Neural crest cell (in vitro differentiated cells): ENCODE data around the gene PSORS1C1. TPM values are rescaled to one million over a fixed set of nuclear protein-coding genes. Genes with fewer than 3 reads are reported as not detected.
"Not testable (repeated sequence)": the region's sequence is repeated elsewhere in the genome, so short reads cannot be mapped to it uniquely, and the experiment has no call there.

Experiments used
- DNase-seq: peaks from one replicate; pipeline ENCODE4 v3.0.0; 2021; ENCODE audit warnings: low read depth, mixed read lengths, low spot score
- H3K27ac Mint-ChIP-seq: one replicate; pipeline ENCODE4 v1.8.0; 2021; ENCODE audit warnings: mild to moderate bottlenecking, mixed read lengths; ENCODE audit not compliant: unreplicated experiment
- H3K27me3 Mint-ChIP-seq: 2 replicates; pipeline ENCODE4 v1.8.0; 2021; ENCODE audit warnings: low read depth, mild to moderate bottlenecking, mixed read lengths
- H3K36me3 Mint-ChIP-seq: 2 replicates; pipeline ENCODE4 v1.8.0; 2021; ENCODE audit warnings: low read depth, mild to moderate bottlenecking, mixed read lengths
- H3K4me1 Mint-ChIP-seq: 2 replicates; pipeline ENCODE4 v1.8.0; 2021; ENCODE audit warnings: mixed read lengths
- H3K4me3 Mint-ChIP-seq: one replicate; pipeline ENCODE4 v1.8.0; 2021; ENCODE audit warnings: mild to moderate bottlenecking, mixed read lengths
- H3K9me3 Mint-ChIP-seq: 2 replicates; pipeline ENCODE4 v1.8.0; 2021; ENCODE audit warnings: mixed read lengths
- CTCF ChIP-seq: fragments of 200-600 bp; sonication (generic); conservative IDR thresholded peaks from 2 replicates; pipeline ENCODE4 v1.5.0; 2021; ENCODE audit warnings: antibody characterized with exemption, mild to moderate bottlenecking
- total RNA-seq: library from RNA; stranded (reverse); gene quantifications from 2 replicates; pipeline ENCODE4 v1.2.1, GENCODE V29; 2021

PSORS1C1 gene
- total RNA-seq, 1 donor from 2014 or later, result not detected

DNA sequence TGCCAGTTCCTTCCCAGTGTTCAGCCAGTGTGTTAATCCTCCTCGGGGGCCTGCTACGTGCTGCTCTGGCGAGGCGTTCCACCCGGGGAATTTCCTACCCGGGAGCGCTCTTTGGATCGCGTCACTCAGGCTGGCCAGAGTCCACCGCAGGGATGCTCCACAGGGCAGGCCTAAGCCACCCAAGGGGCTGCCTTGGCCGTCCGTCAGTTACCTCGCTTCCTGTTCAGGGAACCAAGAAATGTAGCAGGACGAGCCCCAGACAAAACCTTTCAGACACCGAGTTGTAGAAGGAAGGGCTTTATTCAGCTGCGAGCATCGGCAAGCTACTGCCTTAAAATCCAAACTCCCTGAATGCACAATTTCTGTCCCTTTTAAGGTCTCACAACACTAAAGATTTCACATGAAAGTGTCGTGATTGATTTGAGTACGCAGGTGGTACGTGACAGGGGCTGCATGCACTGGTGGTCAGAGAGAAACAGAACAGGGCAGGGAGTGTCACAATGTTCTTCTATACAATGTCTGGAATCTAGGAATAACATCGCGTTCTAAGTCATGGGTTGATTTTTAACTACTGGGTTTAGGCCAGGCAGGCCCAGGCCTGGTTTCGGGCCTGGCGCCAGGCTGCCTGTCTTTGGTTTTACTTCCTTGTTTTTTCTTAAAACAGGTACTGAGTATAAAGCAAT is 71.6 kb downstream of the PSORS1C1 start:
- Mint-ChIP-seq H3K36me3 (no peaks in the 10 kb centered on the region), H3K9me3 (no peaks in the 10 kb centered on the region), H3K4me1 (no peaks in the 10 kb centered on the region), H3K27ac (peak overlapping the region; percentile 43), H3K27me3 (no peaks in the 10 kb centered on the region), H3K4me3 (no peak overlapping the region)
- no peak for DNase-seq
- TF ChIP-seq CTCF, result no peak

DNA sequence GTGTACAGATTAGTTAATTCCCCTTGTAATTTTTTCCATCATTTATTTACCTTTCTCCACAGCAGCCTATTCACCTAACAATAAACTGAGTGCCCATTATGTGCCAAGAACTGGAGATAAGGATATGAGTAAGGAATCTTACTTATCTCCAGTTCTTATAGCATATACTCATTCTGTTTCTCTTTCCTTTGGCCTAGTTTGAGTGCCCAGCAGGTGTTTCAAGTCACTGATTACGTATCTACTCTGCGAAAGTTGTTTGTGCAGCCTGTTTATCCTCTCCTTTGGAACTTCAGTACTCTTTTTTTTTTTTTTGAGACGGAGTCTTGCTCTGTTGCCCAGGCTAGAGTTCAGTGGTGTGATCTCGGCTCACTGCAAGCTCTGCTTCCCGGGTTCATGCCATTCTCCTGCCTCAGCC is 73.2 kb downstream of the PSORS1C1 start:
- Mint-ChIP-seq H3K36me3 (no peaks in the 10 kb centered on the region), H3K27me3 (no peaks in the 10 kb centered on the region), H3K4me1 (no peaks in the 10 kb centered on the region), H3K27ac (no peak overlapping the region), H3K9me3 (no peaks in the 10 kb centered on the region), H3K4me3 (no peak overlapping the region)
- no peak for TF ChIP-seq CTCF
- DNase-seq, result no peak

DNA sequence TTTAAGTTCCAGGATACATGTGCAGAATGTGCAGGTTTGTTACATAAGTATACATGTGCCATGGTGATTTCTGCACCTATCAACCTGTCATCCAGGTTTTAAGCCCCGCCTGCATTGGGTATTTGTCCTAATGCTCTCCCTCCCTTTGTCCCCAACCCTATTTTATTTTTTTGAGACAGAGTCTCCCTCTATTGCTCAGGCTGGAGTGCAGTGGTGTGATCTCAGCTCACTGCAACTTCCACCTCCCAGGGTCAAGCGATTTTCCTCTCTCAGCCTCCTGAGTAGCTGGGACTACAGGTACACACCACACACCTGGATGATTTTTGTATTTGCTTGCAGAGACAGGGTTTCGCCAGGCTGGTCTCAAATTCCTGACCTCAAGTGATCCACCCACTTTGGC is 74.6 kb downstream of the PSORS1C1 start:
- not testable (repeated sequence) for H3K4me3 Mint-ChIP-seq, DNase-seq, H3K36me3 Mint-ChIP-seq, H3K27ac Mint-ChIP-seq, H3K27me3 Mint-ChIP-seq, H3K9me3 Mint-ChIP-seq, H3K4me1 Mint-ChIP-seq

Other genes with a start within 250 kb of the PSORS1C1 start
- 160 and 178 TPM in 2 replicates for gene DDR1, start 230.3 kb upstream of the PSORS1C1 start, total RNA-seq
- gene GTF2H4, start 206.6 kb upstream of the PSORS1C1 start, total RNA-seq, result 72.6 and 78.5 TPM in 2 replicates
- 61.3 and 68.2 TPM in 2 replicates for gene VARS2, start 200.6 kb upstream of the PSORS1C1 start, total RNA-seq
- not detected in 2 replicates for gene SFTA2, start 182.6 kb upstream of the PSORS1C1 start, total RNA-seq
- not detected in 2 replicates for gene MUCL3, start 173.8 kb upstream of the PSORS1C1 start, total RNA-seq
- not detected in 2 replicates for gene MUC21, start 131.1 kb upstream of the PSORS1C1 start, total RNA-seq
- not detected in 2 replicates for gene MUC22, start 104.3 kb upstream of the PSORS1C1 start, total RNA-seq
- gene C6orf15, start 2.2 kb upstream of the PSORS1C1 start, total RNA-seq, result not detected in 2 replicates
- not detected in 2 replicates for gene CDSN, start 5.6 kb downstream of the PSORS1C1 start, total RNA-seq
- gene PSORS1C2, start 24.3 kb downstream of the PSORS1C1 start, total RNA-seq, result not detected in 2 replicates
- gene CCHCR1, start 43.0 kb downstream of the PSORS1C1 start, total RNA-seq, result 46.7 and 48.6 TPM in 2 replicates
- 21.7 and 21.8 TPM in 2 replicates for gene TCF19, start 43.8 kb downstream of the PSORS1C1 start, total RNA-seq
- not detected in 2 replicates for gene POU5F1, start 55.9 kb downstream of the PSORS1C1 start, total RNA-seq
- gene HLA-C, start 157.3 kb downstream of the PSORS1C1 start, total RNA-seq, result 70.4 and 72.4 TPM in 2 replicates
- 29.5 and 35.5 TPM in 2 replicates for gene HLA-B, start 242.4 kb downstream of the PSORS1C1 start, total RNA-seq